Measurements from ENCODE around the gene MTARC2.
A peak's percentile ranks its signal among the peaks of the same experiment; 100 is the strongest.

Gene MTARC2

GRCh38 chr1:220776720-220777326 lies 28.7 kb downstream of the MTARC2 start:
- TF ChIP-seq REST (IDR thresholded peaks at IDR 0.05; ENCODE audit: insufficient read depth in 1 of 2, low read depth in 2 of 2, low read length in 2 of 2) = no peak
- peak; percentile 79 for TF ChIP-seq FOXP2 (optimal IDR thresholded peaks at IDR 0.05; ENCODE audit: borderline replicate concordance, extremely low read depth, extremely low read length, insufficient read depth)

- no peak for TF ChIP-seq TAF1 (IDR thresholded peaks at IDR 0.05; ENCODE audit: borderline replicate concordance, insufficient read depth, low read length)
- no peak for TF ChIP-seq FOXP2 (optimal IDR thresholded peaks at IDR 0.05; ENCODE audit: borderline replicate concordance, extremely low read depth, extremely low read length, insufficient read depth)
- TF ChIP-seq POLR2AphosphoS5 (IDR thresholded peaks at IDR 0.05; ENCODE audit: low read depth, low read length) = no peak
- TF ChIP-seq REST (IDR thresholded peaks at IDR 0.05; ENCODE audit: insufficient read depth in 1 of 2, low read depth in 2 of 2, low read length in 2 of 2) = no peak
- no peak for TF ChIP-seq SIN3A (IDR thresholded peaks at IDR 0.05; ENCODE audit: borderline replicate concordance, insufficient read depth, low read length)
Measured at GRCh38 chr1:220783453-220783852, 35.3 kb downstream of the MTARC2 start.

- TF ChIP-seq REST (IDR thresholded peaks at IDR 0.05; ENCODE audit: insufficient read depth in 1 of 2, low read depth in 2 of 2, low read length in 2 of 2) = no peak
- TF ChIP-seq FOXP2 (optimal IDR thresholded peaks at IDR 0.05; ENCODE audit: borderline replicate concordance, extremely low read depth, extremely low read length, insufficient read depth) = no peak
- TF ChIP-seq POLR2AphosphoS5 (IDR thresholded peaks at IDR 0.05; ENCODE audit: low read depth, low read length) = no peak
Measured at GRCh38 chr1:220784751-220785150, 36.6 kb downstream of the MTARC2 start.

GRCh38 chr1:220785166-220786056 lies 37.3 kb downstream of the MTARC2 start:
- TF ChIP-seq REST (IDR thresholded peaks at IDR 0.05; ENCODE audit: insufficient read depth in 1 of 2, low read depth in 2 of 2, low read length in 2 of 2) = no peak
- TF ChIP-seq FOXP2 (optimal IDR thresholded peaks at IDR 0.05; ENCODE audit: borderline replicate concordance, extremely low read depth, extremely low read length, insufficient read depth) = no peak
- no peak for TF ChIP-seq POLR2AphosphoS5 (IDR thresholded peaks at IDR 0.05; ENCODE audit: low read depth, low read length)
- TF ChIP-seq TAF1 (IDR thresholded peaks at IDR 0.05; ENCODE audit: borderline replicate concordance, insufficient read depth, low read length) = no peak
- TF ChIP-seq SIN3A (IDR thresholded peaks at IDR 0.05; ENCODE audit: borderline replicate concordance, insufficient read depth, low read length) = no peak

Measured in PFSK-1 (cell line).